Right renal cortex interstitium (tissue), 3 donors: ENCODE results near the gene MTRR. TPM values are rescaled to one million over a fixed set of nuclear protein-coding genes. Genes with fewer than 3 reads are reported as not detected.

Experiments
- DNase-seq, 3 donors: peaks; one replicate each; pipeline ENCODE4 v3.0.0-alpha.2; 2013; ENCODE audit warnings: low read depth in 3 of 3, low spot score in 2 of 3
- polyA plus RNA-seq, 3 donors: library from polyadenylated mRNA; unstranded; fragments of 120-200 nt; gene quantifications; one replicate each; pipeline ENCODE4 v1.2.1, GENCODE V29; 2013; ENCODE audit not compliant: insufficient read length in 3 of 3

Gene MTRR
- polyA plus RNA-seq, 3 donors = 52.0 to 58.3 (median 54.0) TPM

GRCh38 chr5:7856855-7857254, 12.1 kb upstream of the MTRR start:
- no peak for DNase-seq

GRCh38 chr5:7857361-7857760, 11.6 kb upstream of the MTRR start:
- DNase-seq = no peak

GRCh38 chr5:7857926-7858632, 10.9 kb upstream of the MTRR start:
- DNase-seq = no peak

- DNase-seq = no peak
These were observed 2.8 kb upstream of the MTRR start for GRCh38 chr5:7866196-7866595.

GRCh38 chr5:7867260-7867659, 1.7 kb upstream of the MTRR start:
- DNase-seq = no peak

- no peak for DNase-seq
These were observed 548 bp upstream of the MTRR start for GRCh38 chr5:7868427-7868772.

- DNase-seq = no peak
These were observed 657 bp downstream of the MTRR start for GRCh38 chr5:7869474-7870136.

- DNase-seq = no peak
These were observed 2.7 kb downstream of the MTRR start for GRCh38 chr5:7871653-7872052.

GRCh38 chr5:7872517-7873130, 3.7 kb downstream of the MTRR start:
- DNase-seq = no peak

GRCh38 chr5:7873216-7873615, 4.3 kb downstream of the MTRR start:
- DNase-seq = no peak

GRCh38 chr5:7874639-7875038, 5.7 kb downstream of the MTRR start:
- DNase-seq = no peak

- DNase-seq = no peak
These were observed 6.2 kb downstream of the MTRR start for GRCh38 chr5:7875151-7875550.

GRCh38 chr5:7876867-7877266, 7.9 kb downstream of the MTRR start:
- no peak for DNase-seq

GRCh38 chr5:7877851-7878250, 8.9 kb downstream of the MTRR start:
- DNase-seq = no peak

- no peak for DNase-seq
These were observed 9.5 kb downstream of the MTRR start for GRCh38 chr5:7878381-7878873.

GRCh38 chr5:7881091-7881490, 12.1 kb downstream of the MTRR start:
- no peak for DNase-seq

- no peak for DNase-seq
These were observed 12.9 kb downstream of the MTRR start for GRCh38 chr5:7881816-7882215.

GRCh38 chr5:7882926-7883325, 14.0 kb downstream of the MTRR start:
- no peak for DNase-seq

GRCh38 chr5:7884491-7885267, 15.7 kb downstream of the MTRR start:
- DNase-seq = no peak

- DNase-seq = no peak
These were observed 18.0 kb downstream of the MTRR start for GRCh38 chr5:7886849-7887475.

- DNase-seq = no peak
These were observed 20.0 kb downstream of the MTRR start for GRCh38 chr5:7888901-7889300.
